ENCODE results near the gene GNAT2. TPM values are rescaled to one million over a fixed set of nuclear protein-coding genes. Genes with fewer than 3 reads are reported as not detected.

Gene GNAT2
- total and polyA plus RNA-seq, 2 experiments from 2014 or later: not detected

GRCh38 chr1:109605381-109605780 is 14.0 kb downstream of the GNAT2 start:
- no peak for DNase-seq (ENCODE audit: low read depth in 1 of 2, low spot score in 1 of 2)
- H3K4me1 ChIP-seq (ENCODE audit: low read depth): peaks cover 2% of the 10 kb centered on the region
- no peak overlapping the region for H3K27ac ChIP-seq
- H3K9me3 ChIP-seq (ENCODE audit: low read depth): no peaks in the 10 kb centered on the region
- TF ChIP-seq CTCF (IDR thresholded peaks at IDR 0.05; ENCODE audit: low read depth, low read length): no peak
- no peaks in the 10 kb centered on the region for H3K27me3 ChIP-seq
- no peak overlapping the region for H3K4me3 ChIP-seq
- no peaks in the 10 kb centered on the region for H3K36me3 ChIP-seq

- no peak overlapping the region for H3K4me3 ChIP-seq
- no peaks in the 10 kb centered on the region for H3K27me3 ChIP-seq
- H3K4me1 ChIP-seq (ENCODE audit: low read depth): peaks cover 2% of the 10 kb centered on the region
- no peak for TF ChIP-seq CTCF (IDR thresholded peaks at IDR 0.05; ENCODE audit: low read depth, low read length)
- no peak overlapping the region for H3K27ac ChIP-seq
- H3K9me3 ChIP-seq (ENCODE audit: low read depth): no peaks in the 10 kb centered on the region
- no peaks in the 10 kb centered on the region for H3K36me3 ChIP-seq
- no peak for DNase-seq (ENCODE audit: low read depth in 1 of 2, low spot score in 1 of 2)
Observed at GRCh38 chr1:109603229-109603628, 16.2 kb downstream of the GNAT2 start.

- H3K27ac ChIP-seq: no peak overlapping the region
- H3K36me3 ChIP-seq: no peaks in the 10 kb centered on the region
- peak; percentile 19 for TF ChIP-seq CTCF (IDR thresholded peaks at IDR 0.05; ENCODE audit: low read depth, low read length)
- no peaks in the 10 kb centered on the region for H3K4me1 ChIP-seq (ENCODE audit: low read depth)
- DNase-seq (ENCODE audit: low read depth in 1 of 2, low spot score in 1 of 2): peak in 1 of 2 donors; percentile 42
- no peaks in the 10 kb centered on the region for H3K9me3 ChIP-seq (ENCODE audit: low read depth)
- H3K4me3 ChIP-seq: no peak overlapping the region
- no peaks in the 10 kb centered on the region for H3K27me3 ChIP-seq
Observed at GRCh38 chr1:109598655-109599054, 20.8 kb downstream of the GNAT2 start.

- H3K27ac ChIP-seq: no peak overlapping the region
- no peak for DNase-seq (ENCODE audit: low read depth in 1 of 2, low spot score in 1 of 2)
- H3K4me3 ChIP-seq: no peak overlapping the region
- H3K4me1 ChIP-seq (ENCODE audit: low read depth): no peaks in the 10 kb centered on the region
- no peaks in the 10 kb centered on the region for H3K36me3 ChIP-seq
- no peaks in the 10 kb centered on the region for H3K27me3 ChIP-seq
- H3K9me3 ChIP-seq (ENCODE audit: low read depth): no peaks in the 10 kb centered on the region
- TF ChIP-seq CTCF (IDR thresholded peaks at IDR 0.05; ENCODE audit: low read depth, low read length): no peak
Observed at GRCh38 chr1:109598156-109598555, 21.3 kb downstream of the GNAT2 start.

- TF ChIP-seq CTCF (IDR thresholded peaks at IDR 0.05; ENCODE audit: low read depth, low read length): no peak
- H3K27ac ChIP-seq: no peak overlapping the region
- H3K27me3 ChIP-seq: no peaks in the 10 kb centered on the region
- no peaks in the 10 kb centered on the region for H3K4me1 ChIP-seq (ENCODE audit: low read depth)
- no peak overlapping the region for H3K4me3 ChIP-seq
- no peaks in the 10 kb centered on the region for H3K9me3 ChIP-seq (ENCODE audit: low read depth)
- DNase-seq (ENCODE audit: low read depth in 1 of 2, low spot score in 1 of 2): peak in 1 of 2 donors; percentile 60
- H3K36me3 ChIP-seq: peaks cover 13% of the 10 kb centered on the region
Observed at GRCh38 chr1:109595531-109595930, 23.9 kb downstream of the GNAT2 start.

GRCh38 chr1:109592916-109593315 is 26.5 kb downstream of the GNAT2 start:
- peaks cover 19% of the 10 kb centered on the region for H3K36me3 ChIP-seq
- no peak for TF ChIP-seq CTCF (IDR thresholded peaks at IDR 0.05; ENCODE audit: low read depth, low read length)

More at GRCh38 chr1:109592916-109593315, 26.5 kb downstream of the GNAT2 start:
- peaks cover 4% of the 10 kb centered on the region for H3K4me1 ChIP-seq (ENCODE audit: low read depth)
- no peaks in the 10 kb centered on the region for H3K9me3 ChIP-seq (ENCODE audit: low read depth)
- no peak overlapping the region for H3K4me3 ChIP-seq
- DNase-seq (ENCODE audit: low read depth in 1 of 2, low spot score in 1 of 2): no peak
- H3K27me3 ChIP-seq: no peaks in the 10 kb centered on the region
- H3K27ac ChIP-seq: no peak overlapping the region

Measured in cardiac muscle cell (in vitro differentiated cells and primary cell).